T-helper 2 cell treated with Interferon-gamma antibody and Interleukin-4, amounts not matched to agents 100 ng/mL and 5 ng/mL, for 36 hours (primary cell): ENCODE measurements around the gene BCR. TPM values are rescaled to one million over a fixed set of nuclear protein-coding genes. Genes with fewer than 3 reads are reported as not detected.

Experiments used
- intact Hi-C: fragments of 100-400 bp; cut with micrococcal nuclease; formaldehyde crosslinking; loops from one replicate; pipeline ENCODE4 v1.15.1; 2023
- total RNA-seq: library from RNA; stranded (reverse); gene quantifications from 2 replicates; pipeline ENCODE4 v1.2.3, GENCODE V29; 2022

BCR gene
- total RNA-seq, 1 donor from 2014 or later: 51.6 TPM

DNA sequence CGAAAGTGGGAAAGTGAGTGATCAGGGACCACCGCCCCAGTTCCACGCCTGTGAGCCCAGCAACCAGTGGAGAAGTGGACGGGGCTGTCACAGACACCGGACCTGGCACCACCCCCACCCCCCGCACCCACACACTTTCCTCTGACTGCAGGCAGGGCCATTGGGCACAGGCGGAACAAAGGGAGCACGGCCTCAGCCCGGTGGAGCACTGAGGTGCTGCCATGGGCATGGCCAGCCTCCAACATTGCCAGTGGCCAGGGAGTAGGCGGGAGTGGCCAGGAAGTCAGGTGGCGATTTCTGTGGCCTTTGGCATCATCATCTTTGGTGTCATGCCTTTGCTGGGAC lies 78.5 kb downstream of the BCR start:
- intact Hi-C loops: no loop called here

DNA sequence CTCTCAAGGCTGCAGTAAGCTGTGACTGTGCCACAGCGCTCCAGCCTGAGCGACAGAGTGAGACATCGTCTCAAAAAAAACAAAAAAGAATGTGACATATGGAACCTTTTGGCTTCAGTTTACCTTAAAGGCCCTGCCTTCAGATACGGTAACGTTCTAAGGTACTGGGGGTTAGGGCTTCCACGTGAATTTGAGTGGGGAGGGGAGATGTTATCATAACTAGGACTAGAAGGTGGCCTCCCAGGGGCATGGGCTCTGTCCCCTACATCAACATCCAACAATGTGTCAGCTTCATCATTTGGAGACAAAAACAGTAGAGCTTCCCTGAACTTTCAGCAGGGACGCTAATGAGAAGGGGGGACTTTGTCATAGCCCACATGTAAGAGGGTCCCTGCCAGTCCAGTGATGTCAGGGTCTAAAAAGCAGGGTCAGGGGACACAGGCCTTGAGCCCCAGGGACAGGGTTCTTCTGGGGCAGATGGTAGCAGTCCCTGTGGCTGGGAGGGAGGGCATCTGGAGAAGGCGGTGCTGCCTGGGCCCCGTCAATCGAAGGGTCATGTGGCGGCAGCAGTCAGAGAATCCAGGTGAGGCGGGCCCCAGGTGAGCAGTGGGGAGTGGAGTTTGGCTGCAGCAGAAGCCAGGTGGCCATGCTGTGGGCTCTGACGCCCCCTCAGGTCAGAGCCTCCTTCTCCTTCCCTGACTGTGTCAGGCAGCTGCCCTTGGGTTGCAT lies 79.8 kb downstream of the BCR start:
- intact Hi-C loops: no loop called here

DNA sequence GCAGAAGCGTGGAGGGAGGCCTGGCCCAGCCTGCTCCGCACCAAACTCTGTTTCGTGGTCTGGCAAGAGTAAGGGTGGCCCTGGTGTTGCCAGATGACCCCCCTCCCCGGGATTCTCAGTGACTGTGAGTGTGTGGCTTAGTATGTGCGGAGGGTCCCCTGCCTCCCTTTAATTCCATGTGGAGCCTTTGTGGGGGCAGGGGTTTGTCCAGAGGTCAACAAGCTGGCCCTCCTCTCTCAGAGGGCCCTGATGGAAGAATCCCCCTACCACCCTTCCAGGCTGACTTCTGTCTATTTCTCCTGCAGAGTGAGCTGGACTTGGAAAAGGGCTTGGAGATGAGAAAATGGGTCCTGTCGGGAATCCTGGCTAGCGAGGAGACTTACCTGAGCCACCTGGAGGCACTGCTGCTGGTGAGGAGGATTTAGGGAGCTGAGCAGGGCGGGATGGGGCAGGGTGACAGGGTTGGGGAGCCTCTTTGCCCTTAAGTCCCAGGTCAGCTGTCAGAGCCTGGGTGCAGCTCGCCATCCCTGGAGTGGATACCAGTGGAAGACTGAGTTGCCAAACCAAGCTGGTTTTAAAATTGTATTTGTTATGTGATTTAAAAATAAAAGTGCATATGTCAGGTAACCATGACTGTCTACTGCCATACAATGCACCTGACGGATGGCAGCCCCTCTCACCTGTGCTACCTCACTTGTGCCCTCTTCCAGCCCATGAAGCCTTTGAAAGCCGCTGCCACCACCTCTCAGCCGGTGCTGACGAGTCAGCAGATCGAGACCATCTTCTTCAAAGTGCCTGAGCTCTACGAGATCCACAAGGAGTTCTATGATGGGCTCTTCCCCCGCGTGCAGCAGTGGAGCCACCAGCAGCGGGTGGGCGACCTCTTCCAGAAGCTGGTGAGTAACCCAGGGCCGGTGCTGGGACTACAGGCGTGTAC lies 80.6 kb downstream of the BCR start:
- intact Hi-C loops: no loop called here

DNA sequence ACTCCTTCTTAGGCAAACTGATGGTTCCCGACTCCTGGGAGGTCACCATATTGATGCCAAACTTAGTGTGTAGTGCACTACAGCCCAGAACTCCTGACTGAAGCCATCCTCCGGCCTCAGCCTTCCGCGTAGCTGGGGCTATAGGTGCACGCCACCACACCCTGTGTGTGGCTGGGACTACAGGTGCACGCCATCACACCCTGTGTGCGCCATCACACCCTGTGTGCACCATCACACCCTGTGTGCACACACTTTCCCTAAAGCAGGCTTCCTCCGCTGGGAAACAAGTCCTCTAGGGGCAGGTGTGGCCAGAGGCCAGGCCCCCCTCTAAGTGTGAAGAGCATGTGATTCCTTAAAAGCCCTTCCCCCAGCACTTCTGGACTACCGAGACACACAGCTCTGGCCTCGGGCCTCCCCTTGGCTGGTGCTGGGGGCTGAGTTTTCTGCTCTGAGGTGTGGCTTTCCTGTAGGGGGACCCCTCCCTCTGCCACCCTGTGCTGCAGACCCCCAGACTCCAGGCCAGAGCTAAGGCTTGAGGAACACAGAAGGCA lies 81.7 kb downstream of the BCR start:
- intact Hi-C loops: no loop called here

DNA sequence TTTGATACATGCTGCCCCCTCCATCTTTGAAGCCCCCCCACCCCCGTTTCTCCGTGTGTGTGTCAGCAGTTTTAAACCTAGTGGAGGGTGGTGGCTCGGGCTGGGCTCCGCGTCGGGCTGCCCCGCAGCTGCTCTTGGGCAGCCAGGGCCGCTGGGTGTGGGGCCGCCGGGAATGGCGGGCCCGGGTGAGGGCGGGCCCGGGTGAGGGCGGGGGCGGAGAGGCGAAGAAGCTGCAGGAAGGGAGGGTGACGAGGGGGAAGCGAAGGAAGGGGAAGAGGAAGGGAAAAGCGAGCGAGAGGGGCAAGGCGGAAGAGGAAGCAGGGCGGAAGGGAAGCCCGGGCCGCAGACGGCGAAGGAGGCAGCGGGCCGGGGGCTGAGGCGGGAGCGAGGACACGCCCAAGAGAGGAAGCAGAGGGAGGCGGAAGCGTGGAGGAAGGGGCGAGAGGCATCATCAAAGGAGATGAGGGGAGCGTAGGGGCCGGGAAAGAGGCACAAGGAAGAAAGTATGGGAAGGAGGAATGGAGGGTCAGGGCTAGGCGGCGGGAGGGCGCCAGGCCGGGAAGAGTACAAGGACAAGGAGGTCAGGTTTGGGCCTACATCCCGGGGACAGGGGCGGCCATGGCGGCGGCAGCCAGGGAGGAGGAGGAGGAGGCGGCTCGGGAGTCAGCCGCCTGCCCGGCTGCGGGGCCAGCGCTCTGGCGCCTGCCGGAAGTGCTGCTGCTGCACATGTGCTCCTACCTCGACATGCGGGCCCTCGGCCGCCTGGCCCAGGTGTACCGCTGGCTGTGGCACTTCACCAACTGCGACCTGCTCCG lies 82.4 kb downstream of the BCR start:
- intact Hi-C loops: no loop called here

DNA sequence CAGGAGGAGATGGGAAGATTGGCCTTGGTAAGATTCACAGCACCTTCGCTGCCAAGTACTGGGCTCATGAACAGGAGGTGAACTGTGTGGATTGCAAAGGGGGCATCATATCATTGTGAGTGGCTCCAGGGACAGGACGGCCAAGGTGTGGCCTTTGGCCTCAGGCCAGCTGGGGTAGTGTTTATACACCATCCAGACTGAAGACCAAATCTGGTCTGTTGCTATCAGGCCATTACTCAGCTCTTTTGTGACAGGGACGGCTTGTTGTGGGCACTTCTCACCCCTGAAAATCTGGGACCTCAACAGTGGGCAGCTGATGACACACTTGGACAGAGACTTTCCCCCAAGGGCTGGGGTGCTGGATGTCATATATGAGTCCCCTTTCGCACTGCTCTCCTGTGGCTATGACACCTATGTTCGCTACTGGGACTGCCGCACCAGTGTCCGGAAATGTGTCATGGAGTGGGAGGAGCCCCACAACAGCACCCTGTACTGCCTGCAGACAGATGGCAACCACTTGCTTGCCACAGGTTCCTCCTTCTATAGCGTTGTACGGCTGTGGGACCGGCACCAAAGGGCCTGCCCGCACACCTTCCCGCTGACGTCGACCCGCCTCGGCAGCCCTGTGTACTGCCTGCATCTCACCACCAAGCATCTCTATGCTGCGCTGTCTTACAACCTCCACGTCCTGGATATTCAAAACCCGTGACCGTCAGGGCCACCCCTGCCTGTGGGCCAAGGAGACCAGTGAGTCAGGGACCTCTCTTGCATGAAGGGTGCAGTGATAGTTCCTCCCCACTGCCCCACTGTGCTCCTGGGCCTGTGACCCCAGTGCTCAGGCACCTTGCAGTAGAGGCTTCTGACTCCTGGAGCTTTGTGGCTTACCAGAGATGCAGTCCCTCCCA lies 83.6 kb downstream of the BCR start:
- intact Hi-C loops: no loop called here

DNA sequence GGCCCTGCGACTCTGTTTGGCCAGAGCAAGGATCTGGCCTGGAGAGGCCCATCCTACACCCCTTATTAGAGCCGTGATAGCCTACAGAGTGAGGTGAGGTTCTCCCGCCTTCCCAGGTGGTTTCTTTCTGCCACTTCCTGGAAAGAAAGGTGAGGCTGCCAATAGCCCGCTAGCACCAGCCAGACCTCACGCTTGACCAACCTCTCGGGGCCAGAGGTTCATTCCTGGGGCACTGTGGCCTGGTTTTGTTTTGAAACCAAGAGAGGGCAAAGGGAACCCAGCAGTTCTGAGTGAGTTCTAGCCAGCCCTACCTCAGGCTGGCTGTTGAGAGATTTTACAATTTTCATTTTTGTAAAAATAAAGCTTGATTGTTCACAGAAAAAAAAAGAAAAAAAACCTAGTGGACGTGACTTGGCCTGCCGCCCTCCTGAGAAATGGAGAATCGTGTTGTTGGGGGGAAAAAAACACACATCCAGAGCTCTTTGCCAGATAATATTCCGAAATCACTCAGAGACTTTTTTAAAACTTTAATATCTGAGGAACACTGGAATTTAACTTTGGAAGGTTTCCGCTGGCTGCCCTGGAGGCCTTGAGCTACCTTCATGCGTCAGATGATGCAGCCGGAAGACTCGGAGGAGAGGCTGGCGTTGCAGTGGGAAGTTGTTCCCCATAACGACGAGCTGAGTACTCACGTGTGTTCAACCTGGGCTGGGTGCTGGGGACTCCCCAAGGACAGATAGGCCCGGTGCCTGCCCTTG lies 84.5 kb downstream of the BCR start:
- intact Hi-C loops: no loop called here

DNA sequence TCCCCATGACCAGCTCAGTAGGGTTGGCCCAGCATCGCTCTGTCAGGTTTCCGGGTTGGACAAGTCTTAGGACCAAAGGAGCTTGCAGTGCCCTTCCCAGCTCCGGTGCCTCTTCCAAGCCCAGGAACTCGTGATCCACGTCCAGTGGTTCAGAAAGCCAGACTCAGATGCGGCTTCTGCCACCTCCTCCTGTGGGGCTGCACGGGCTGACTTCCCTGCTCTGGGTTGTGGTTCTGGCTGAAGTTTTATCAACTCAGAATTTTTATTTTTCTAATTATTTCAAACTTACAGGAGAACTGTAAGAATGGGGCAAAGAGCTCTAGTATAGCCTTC lies 85.0 kb downstream of the BCR start:
- intact Hi-C loops: no loop called here

DNA sequence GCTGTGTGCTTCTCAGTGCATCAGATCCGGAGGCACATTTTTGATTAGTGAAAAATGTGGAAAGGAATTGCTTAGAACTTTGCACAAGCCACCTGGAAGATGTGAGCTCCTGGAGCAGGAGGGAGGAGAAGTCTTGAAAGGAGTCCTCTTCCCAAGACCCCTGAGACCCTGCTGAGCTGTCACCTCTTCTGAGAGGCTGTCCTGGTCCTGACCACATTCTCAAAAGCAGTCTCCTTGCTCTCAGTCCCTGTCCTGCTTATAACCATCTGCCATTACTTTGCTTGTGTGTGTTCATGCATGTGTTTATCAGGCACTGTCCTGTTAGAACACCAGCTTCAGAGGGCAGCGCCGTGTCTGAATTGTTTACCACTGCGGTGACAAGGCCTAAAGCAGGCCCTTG lies 86.5 kb downstream of the BCR start:
- intact Hi-C loops: no loop called here

DNA sequence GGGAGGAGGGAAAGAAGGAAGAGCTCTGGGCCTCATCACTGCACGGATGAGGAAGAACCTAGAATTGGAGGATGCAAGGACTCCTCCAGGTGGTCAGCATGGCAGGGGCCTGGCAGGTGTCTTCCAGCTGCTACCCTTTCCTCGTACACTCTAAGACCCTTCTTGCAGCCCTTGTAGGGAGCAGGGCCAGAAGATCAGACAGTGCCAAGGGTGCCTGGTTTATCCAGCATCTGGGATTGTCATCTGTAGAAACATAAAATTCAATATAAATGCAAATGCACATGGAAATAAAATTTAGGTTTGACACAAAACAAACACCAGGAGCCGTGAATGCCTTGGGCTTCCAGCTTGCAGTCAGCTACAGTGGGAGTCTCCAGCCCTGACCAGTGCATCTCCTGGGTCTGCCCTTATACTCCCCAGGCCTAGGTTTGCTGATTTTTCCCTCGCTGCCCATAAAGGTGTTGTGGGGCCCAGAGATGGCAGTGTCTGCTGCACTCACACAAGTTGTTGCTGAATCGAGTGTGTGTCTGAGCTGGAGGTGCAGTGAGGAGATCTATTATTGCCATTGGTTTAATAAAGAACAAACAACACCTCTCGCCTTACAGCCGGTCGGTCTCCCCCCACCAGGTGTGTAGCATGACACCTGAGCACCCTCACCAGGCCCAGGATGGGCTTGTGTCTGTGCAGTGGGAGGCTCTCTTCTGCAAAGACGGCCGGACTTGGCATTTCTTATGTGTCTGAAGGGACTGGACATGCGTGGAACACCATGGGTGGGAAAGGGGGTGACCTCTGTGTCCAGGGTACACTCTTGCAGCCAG lies 87.1 kb downstream of the BCR start:
- intact Hi-C loops: no loop called here

DNA sequence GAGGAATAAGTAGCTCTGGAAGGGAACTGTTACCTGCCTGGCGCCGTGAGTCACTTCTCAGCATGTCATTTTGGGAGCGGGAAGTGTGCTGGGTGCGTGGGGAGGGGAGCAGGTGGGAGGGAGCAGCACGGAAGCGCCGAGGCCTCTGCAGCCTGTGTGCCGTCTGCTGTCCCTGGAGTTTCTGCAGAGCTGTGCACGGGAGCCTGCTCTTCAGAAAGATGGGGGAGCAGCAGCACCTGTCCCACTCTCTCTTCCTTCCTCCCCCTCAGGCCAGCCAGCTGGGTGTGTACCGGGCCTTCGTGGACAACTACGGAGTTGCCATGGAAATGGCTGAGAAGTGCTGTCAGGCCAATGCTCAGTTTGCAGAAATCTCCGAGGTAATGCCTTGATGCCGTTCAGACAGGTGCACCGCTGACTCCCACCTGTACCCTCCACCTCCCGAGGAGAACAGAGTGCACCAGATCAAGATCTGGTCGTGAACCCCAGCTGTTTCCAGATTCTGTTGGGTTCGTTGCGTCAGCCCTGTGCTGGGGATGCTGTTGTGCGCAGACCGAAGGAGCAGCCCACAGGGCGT lies 87.9 kb downstream of the BCR start:
- intact Hi-C loops: no loop called here

DNA sequence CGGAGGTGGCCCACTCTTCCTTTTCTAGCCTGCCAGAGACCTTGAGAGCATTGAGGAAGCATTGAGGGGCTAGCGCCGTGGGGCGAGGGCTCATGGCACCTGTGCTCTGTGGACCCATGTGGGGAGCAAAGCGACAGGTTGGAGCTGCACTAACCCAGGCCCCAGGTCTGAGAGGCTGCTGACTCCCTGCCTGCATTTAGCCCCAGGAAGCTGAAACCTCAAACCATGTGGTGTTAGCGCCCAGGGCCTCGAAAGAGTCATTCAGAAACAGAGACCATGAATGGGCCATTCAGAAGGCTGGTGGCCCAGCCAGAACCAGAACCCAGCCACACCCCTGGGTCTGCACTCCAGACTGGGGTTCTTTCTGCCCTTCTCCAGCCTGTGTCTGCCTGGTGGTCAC lies 88.6 kb downstream of the BCR start:
- intact Hi-C loops: no loop called here

DNA sequence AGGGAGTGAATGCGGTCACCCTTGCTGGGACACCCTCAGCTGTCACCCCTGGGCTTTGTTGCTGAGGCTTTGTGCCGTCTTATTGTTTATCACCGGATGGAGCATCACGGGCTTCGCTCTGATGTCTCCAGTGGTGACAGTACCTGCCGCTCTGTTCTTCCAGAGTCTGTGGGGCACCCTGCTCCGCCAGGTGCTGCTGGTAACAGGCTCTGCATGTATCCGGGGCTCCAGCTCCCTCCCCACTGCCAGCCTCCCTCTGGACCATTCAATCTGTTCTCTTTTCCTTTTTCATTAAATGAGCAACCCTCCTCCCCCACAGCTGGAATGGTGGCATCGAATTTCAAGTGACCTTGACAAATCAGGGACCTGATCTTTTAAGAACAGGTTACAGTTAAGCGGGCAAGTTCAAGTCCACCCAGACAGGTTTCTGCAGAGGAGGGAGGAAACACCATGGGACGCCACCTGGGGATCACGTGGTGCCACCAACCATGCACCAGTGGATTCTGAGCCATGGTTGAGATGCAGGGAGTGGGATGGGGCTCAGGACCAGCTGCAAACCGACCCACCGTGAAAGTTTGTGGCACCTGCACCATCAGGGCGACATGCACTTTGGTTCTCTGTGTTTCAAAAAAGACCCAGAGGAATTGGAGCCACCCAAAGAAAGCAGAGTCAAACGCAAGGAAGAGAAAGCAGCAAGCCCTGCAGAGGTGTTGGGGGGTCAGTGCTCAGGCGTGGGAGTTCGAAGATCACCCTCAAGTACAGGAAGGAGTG lies 89.3 kb downstream of the BCR start:
- intact Hi-C loops: no loop called here

DNA sequence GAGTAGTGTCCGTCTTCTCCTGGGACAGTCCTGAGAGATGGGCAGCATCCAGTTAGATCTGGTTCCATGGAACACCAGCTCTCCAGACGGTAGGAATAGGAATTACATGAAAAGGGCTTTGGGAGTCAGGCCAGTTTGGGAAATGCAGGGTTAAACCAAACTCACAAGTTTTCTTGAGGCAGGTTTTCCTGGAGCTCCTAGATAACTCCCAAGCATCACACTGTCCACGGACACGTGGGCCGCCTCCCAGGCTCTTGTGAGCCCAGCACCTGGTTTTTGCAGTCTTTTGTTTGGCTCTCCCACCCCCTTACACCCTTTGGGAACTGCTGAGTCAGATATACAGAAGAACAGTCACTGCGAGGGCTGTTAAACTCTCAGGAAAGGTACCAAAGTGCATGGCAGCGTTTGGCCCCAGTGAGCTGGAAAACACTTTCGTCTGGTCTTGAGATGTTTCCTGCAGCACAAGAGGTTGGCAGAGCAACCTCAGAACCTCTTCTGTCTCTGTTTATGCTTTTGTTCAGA lies 90.0 kb downstream of the BCR start:
- intact Hi-C loops: no loop called here

DNA sequence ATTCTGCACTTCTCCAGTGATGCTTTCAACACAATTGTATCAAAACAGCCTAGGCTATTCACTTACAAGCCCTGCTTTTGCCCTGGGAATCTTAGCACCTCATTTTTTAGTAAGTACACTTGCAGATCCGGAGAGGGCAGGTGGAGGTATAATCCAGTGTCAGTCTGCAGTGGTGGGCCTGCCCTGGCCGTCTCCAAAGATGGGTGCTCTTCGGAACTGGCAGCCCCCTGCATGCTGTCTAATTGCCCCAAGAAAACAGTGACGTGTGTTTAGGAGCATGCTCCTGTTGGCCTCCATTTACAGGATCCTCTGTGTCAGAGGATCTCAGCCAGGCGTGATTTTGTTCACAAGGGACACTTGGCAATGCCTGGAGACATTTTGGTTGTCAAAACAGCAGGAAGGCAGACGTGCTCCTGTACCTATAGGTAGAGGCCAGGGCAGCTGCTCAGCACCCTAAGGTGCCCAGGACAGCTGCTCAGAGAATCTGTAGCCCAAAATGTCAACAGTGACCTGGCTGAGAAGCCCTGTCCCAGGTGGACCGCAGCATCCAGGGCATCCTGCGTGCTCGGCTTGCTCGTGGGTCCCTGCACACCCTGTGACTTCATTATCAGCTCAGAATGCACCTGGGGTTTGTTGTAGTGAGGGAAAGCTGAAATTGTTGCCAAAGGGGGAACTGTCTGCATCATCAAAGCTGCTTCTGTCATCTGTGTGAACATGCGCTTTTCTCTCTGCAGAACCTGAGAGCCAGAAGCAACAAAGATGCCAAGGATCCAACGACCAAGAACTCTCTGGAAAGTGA lies 90.7 kb downstream of the BCR start:
- intact Hi-C loops: no loop called here

DNA sequence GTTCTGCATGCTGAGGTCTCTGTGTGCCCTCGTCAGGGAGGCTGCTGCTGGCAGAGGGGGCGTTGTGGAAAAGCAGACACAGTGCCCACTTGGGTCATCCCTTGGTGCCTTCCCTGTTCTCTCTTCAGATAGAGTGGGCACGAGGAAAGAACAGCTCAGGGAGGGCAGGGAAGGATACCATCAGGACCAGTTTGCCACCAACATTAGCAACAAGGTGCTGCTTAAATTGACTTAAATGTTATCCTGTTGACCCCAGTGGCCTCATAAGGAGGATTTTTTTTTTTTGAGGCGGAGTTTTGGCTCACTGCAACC lies 91.2 kb downstream of the BCR start:
- intact Hi-C loops: no loop called here

DNA sequence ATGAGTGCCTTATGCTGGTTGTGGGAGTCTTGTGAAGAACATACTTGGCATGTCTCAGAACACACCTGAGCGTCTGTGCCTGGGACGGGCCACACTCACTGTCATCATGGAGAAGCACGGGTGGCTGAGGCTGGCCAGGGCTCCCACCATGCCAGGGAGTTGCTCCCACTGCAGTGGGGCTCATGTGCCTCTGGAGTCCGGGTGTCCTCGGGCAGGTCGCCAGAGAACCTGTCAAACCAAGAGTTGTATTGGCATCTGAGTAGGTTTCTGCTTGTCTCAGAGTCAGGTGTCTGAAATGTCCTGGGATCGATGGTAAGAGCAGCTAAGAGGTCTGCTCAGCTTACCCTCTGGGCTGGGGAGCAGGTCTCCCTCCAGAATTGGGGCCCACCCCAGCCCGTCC lies 92.1 kb downstream of the BCR start:
- intact Hi-C loops: no loop called here
